Left lung (tissue), 10 donors: ENCODE results near the gene ASTL. TPM values are rescaled to one million over a fixed set of nuclear protein-coding genes. Genes with fewer than 3 reads are reported as not detected.
"Not testable (repeated sequence)": the region's sequence is repeated elsewhere in the genome, so short reads cannot be mapped to it uniquely, and the experiment has no call there.

ENCODE experiments used
- ATAC-seq: fragments of 200-7000 bp; cut with Tn5 transposase; one replicate; pipeline ENCODE4 v1.9.1; 2020; ENCODE audit warnings: moderate library complexity
- DNase-seq, 4 donors: peaks; one replicate each; pipeline ENCODE4 v3.0.0-alpha.2; 2013 to 2020
- H3K27ac ChIP-seq, 2 donors: fragments of 200-600 bp; sonication (generic) in 1 of 2; one replicate each; pipeline versions ENCODE4 v1.5.0 to v1.8.0; 2020 to 2021
- H3K27me3 ChIP-seq, 2 donors: fragments of 200-600 bp; sonication (generic) in 1 of 2; one replicate each; pipeline versions ENCODE4 v1.5.0 to v1.8.0; 2020 to 2021
- H3K36me3 ChIP-seq, 2 donors: fragments of 200-600 bp; sonication (generic) in 1 of 2; one replicate each; pipeline versions ENCODE4 v1.5.0 to v1.8.0; 2020 to 2021
- H3K4me1 ChIP-seq, 2 donors: fragments of 200-600 bp; one replicate each; pipeline ENCODE4 v1.8.0; 2021
- H3K4me3 ChIP-seq, 2 donors: fragments of 200-600 bp; sonication (generic) in 1 of 2; one replicate each; pipeline versions ENCODE4 v1.5.0 to v1.8.0; 2020 to 2021; ENCODE audit warnings: mild to moderate bottlenecking in 1 of 2
- H3K9me3 ChIP-seq, 2 donors: fragments of 200-600 bp; sonication (generic) in 1 of 2; one replicate each; pipeline versions ENCODE4 v1.5.0 to v1.8.0; 2020 to 2021
- intact Hi-C, 2 donors: fragments of 100-400 bp; cut with DNase I; formaldehyde crosslinking; loops; one replicate each; pipeline versions ENCODE4 v1.11.2 to v1.14.2; 2022
- polyA plus RNA-seq, 6 donors: library from polyadenylated mRNA; unstranded; fragments of 120-200 nt; gene quantifications; one replicate each; pipeline ENCODE4 v1.2.1, GENCODE V29; 2013; ENCODE audit not compliant: insufficient read length in 6 of 6
- total RNA-seq, 2 donors: library from RNA; stranded (reverse); fragmentation: NEBNext Ultra II Directional; extraction: Animal tissue kit (Norgen Biotek cat#: 25700); gene quantifications; one replicate each; pipeline ENCODE4 v1.2.1, GENCODE V29; 2021
- TF ChIP-seq, protein P1 (sequence below), 2 donors: fragments of 200-600 bp; sonication (generic) in 1 of 2; IDR thresholded peaks; one replicate each; pipeline versions ENCODE4 v1.5.0 to v1.8.0; 2021; ENCODE audit warnings: antibody characterized with exemption in 2 of 2
- donor health status: DM: no; HTN: yes; CAD: no.
- donor health status: DM: no; HTN: no; CAD: no.

The ASTL gene
- total and polyA plus RNA-seq, 8 donors: 0.11 to 0.30 (median 0.21) TPM; not detected in 3

- Histone ChIP-seq H3K36me3 (no peaks in the 10 kb centered on the region), H3K27ac (no peak overlapping the region), H3K4me1 (no peaks in the 10 kb centered on the region), H3K9me3 (no peaks in the 10 kb centered on the region), H3K27me3 (peaks cover 0 to 9% of the 10 kb centered on the region in 2 donors), H3K4me3 (no peak overlapping the region)
- intact Hi-C loops: no loop called here
- TF ChIP-seq, protein P1, sequence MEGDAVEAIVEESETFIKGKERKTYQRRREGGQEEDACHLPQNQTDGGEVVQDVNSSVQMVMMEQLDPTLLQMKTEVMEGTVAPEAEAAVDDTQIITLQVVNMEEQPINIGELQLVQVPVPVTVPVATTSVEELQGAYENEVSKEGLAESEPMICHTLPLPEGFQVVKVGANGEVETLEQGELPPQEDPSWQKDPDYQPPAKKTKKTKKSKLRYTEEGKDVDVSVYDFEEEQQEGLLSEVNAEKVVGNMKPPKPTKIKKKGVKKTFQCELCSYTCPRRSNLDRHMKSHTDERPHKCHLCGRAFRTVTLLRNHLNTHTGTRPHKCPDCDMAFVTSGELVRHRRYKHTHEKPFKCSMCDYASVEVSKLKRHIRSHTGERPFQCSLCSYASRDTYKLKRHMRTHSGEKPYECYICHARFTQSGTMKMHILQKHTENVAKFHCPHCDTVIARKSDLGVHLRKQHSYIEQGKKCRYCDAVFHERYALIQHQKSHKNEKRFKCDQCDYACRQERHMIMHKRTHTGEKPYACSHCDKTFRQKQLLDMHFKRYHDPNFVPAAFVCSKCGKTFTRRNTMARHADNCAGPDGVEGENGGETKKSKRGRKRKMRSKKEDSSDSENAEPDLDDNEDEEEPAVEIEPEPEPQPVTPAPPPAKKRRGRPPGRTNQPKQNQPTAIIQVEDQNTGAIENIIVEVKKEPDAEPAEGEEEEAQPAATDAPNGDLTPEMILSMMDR (IDR thresholded peaks at IDR 0.05): no peak
- ATAC-seq (peak; percentile 21), DNase-seq (peak in 2 of 4 donors; percentile 19 to 42)
Observed at GRCh38 chr2:96089356-96090195, 48.7 kb downstream of the ASTL start.

DNA sequence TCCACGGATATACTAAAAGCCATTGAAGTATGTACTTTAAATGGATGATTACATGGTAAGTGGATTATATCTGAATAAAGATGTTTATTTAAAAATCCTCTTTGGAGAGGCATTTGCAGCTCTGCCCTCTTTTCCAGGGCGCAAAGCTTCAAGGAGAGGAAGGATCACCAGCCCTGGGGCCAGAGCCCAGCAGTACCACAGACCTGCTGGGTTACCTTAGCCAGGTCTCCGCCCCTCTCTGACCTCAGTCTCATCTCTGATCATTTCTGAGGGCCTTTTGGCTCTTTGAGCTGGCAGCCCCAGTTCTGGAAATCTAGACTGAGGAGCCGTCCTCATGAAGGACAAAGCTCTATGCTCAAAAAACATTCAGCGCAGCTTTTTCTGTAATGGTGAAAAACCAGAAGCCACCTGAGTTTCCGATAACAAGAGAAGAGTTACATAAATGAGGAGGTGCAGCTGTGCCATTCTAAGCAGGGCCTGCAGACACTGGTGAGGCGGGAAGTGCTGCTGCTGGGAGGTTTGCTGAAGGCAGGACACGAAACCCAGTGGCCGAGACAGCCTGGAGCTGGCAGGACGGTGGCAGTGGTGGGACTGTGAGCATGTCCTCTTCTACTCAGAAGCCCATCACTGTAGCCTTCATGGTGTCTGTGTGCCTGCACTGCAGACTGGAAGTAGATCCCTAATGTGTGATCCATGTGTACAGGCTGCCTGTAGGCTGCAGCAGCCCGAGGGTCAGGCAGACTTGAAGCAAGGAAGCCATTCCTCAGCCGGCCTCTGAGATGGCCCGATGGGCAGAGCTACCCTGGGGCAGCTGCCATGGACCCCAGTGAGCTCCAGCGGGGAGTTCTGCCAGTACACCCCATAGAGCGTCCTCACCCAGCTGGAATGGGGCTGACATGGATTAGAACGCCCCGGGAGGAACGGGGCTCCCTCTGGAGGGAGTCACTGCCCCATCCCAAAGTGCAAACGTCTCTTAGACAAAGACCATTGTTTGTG is 49.7 kb downstream of the ASTL start:
- H3K9me3 ChIP-seq: no peaks in the 10 kb centered on the region
- H3K36me3 ChIP-seq: no peaks in the 10 kb centered on the region
- peaks cover 0 to 9% of the 10 kb centered on the region in 2 donors for H3K27me3 ChIP-seq
- no peaks in the 10 kb centered on the region for H3K4me1 ChIP-seq
- no peak overlapping the region for H3K4me3 ChIP-seq
- ATAC-seq: no peak
- intact Hi-C loops: no loop called here
- no peak overlapping the region for H3K27ac ChIP-seq
- TF ChIP-seq, protein P1 (IDR thresholded peaks at IDR 0.05): no peak
- DNase-seq: no peak

DNA sequence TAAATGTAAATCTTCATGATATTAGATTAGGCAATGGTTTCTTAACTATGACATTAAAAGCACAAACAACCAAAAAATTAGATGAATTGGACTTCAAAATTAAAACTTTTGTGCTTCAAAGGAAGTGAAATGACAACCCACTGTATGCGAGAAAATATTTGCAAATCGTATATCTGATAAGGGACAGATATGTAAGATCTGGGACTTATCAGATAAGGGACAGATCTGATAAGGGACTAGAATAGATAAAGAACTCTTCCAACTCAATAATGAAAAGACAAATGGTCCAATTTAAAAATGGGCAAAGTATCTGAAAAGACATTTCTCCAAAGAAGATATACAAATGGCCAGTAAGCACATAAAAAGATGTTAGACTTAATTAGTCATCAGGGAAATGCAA is 51.2 kb downstream of the ASTL start:
- Histone ChIP-seq H3K4me1 (no peaks in the 10 kb centered on the region), H3K27me3 (peaks cover 0 to 9% of the 10 kb centered on the region in 2 donors), H3K36me3 (no peaks in the 10 kb centered on the region), H3K4me3 (no peak overlapping the region), H3K27ac (no peak overlapping the region), H3K9me3 (no peaks in the 10 kb centered on the region)
- DNase-seq (no peak), ATAC-seq (no peak)
- intact Hi-C loops: no loop called here
- TF ChIP-seq, protein P1 (IDR thresholded peaks at IDR 0.05): no peak

- DNase-seq (no peak), ATAC-seq (no peak)
- Histone ChIP-seq H3K4me3 (no peak overlapping the region), H3K9me3 (no peaks in the 10 kb centered on the region), H3K27me3 (peaks cover 0 to 9% of the 10 kb centered on the region in 2 donors), H3K4me1 (no peaks in the 10 kb centered on the region), H3K27ac (no peak overlapping the region), H3K36me3 (no peaks in the 10 kb centered on the region)
- TF ChIP-seq, protein P1 (IDR thresholded peaks at IDR 0.05): no peak
- intact Hi-C loops: no loop called here
Observed at GRCh38 chr2:96085541-96086355, 52.6 kb downstream of the ASTL start.

GRCh38 chr2:96084858-96085518 is 53.3 kb downstream of the ASTL start:
- H3K36me3 ChIP-seq, H3K9me3 ChIP-seq, H3K4me1 ChIP-seq, H3K27ac ChIP-seq, H3K4me3 ChIP-seq, H3K27me3 ChIP-seq, DNase-seq, ATAC-seq, intact Hi-C loops: not testable (repeated sequence)
